T1000 (cell line): ENCODE results near the gene TMEM186.
"Not testable (repeated sequence)": the region's sequence is repeated elsewhere in the genome, so short reads cannot be mapped to it uniquely, and the experiment has no call there.

Source experiments
- DNase-seq: peaks from one replicate; lab custom pipeline; 2025; ENCODE audit warnings: mixed read lengths; lab: John Stamatoyannopoulos, UW

TMEM186 gene

GRCh38 chr16:8812162-8812843, 14.9 kb upstream of the TMEM186 start:
- DNase-seq, result no peak

GRCh38 chr16:8808613-8809353, 11.3 kb upstream of the TMEM186 start:
- no peak for DNase-seq

DNA sequence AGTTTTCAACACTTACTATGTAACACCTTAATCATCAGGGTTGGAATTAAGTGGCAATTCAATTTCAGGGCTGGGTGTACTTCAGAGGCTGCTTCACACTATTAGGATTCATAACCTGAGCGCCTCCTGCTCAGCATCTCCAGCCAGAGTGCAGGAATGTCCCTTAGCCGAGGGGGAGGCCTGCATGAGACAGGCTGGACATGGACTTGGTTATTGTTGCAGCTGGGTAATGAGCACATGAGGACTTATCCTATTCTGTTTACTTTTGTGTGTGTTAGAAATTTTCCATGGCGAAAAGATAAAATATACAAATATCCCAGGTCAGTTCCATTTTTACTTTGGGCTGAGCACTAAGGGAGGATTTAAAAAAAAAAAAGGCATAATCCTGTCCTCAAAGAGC, 10.6 kb upstream of the TMEM186 start:
- no peak for DNase-seq

- no peak for DNase-seq
Observed at GRCh38 chr16:8807189-8807588, 9.8 kb upstream of the TMEM186 start.

- no peak for DNase-seq
Observed at GRCh38 chr16:8806272-8806983, 9.0 kb upstream of the TMEM186 start.

GRCh38 chr16:8804313-8804712, 6.9 kb upstream of the TMEM186 start:
- DNase-seq, result no peak

DNA sequence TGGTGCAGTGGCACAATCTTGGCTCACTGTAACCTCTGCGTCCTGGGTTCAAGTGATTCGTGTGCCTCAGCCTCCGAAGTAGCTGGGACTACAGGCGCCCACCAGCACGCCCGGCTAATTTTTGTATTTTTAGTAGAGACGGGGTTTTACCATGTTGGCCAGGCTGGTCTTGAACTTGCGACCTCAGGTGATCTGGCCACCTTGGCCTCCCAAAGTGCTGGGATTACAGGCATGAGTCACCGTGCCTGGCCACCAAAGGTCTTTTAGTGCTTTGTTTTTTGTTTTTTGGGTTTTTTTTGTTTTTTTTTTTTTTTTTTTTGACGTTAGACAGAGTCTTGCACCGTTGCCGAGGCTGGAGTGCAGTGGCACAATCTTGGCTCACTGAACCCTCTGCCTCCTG, 6.3 kb upstream of the TMEM186 start:
- not testable (repeated sequence) for DNase-seq

DNA sequence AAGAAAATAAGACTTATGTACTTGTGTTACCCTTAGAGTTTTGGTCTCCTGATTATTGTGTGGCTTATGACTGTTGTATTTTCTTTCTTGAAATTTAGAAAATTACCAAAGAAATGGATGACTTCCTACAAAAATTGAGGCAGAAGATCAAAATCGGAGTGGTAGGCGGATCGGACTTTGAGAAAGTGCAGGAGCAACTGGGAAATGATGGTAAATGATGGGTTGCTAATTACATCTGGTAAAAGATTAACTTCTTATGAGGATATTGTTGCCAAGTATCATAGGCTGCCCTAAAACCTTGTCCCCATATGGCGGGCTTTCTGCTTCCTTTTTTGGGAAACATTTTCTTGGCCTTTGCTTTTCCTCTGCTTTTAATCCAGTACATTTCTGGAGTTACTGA, 4.3 kb upstream of the TMEM186 start:
- DNase-seq, result no peak

DNA sequence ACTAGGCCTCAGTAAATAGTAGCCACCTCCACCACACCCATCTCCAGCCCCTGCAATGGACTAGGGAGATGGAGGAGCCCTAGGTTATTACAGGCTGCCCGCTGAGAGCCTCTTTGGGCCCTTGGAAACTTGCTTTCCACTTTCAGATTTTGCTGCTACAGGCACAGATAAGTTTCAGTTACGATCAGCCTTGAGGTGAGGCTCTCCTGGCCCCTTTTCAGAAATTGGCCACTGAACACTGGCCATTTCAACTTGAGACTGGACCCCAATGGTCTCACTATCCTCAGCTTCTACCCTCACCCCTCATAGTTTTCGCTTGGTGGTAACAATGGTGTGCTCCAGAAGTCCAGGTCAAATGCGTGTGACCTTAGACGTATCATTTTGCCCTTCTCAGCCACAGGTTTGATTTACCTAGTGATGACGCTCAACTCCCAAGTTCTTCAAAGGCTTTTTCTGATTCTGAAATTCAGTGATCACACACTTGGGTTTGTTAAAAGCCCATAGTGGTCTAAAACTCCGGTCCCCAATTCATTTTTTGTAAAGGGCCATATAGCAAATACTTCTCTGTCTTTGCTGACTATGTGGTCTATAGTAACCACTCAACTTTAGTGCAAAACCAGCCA, 1.2 kb upstream of the TMEM186 start:
- DNase-seq, result no peak

DNA sequence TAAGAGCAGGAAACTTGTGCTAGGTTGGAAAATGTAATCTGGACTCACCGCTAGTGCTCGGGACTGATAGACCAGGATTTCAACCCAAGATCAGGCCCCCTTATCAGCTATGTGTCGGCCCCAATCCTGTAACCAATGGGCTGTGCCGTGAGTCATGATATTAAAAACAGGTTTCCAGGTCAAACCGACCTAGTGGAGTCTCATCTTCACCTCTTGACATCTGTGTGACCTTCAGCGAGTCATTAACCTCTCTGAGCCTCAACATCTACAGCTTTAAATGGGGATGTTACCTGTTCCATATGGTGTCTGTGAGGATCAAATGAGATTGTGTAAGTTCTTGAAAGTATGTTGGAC, 712 bp upstream of the TMEM186 start:
- DNase-seq, result no peak

- DNase-seq, result no peak
Observed at GRCh38 chr16:8796469-8797363, 723 bp downstream of the TMEM186 start.

- DNase-seq, result no peak
Observed at GRCh38 chr16:8795818-8796217, 1.6 kb downstream of the TMEM186 start.

DNA sequence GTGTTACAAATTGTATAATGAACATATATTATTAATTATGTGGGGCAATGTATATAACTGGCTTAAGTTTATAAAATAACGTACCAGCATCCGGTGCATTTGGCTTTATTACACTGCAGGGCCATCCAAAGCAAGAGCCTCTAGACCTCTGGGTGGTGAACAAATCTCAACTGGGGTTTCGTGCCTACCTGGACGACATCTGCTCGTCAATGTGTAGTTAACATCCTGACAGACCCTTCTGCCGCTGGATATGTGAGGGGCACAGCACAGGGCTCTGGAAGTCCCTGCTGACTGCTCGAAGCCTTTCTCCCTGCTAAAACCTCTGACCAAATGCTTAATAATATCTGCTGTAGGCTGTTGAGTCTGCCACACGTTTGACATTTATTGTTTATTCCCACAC, 2.3 kb downstream of the TMEM186 start:
- no peak for DNase-seq

GRCh38 chr16:8788578-8789172, 8.8 kb downstream of the TMEM186 start:
- no peak for DNase-seq

DNA sequence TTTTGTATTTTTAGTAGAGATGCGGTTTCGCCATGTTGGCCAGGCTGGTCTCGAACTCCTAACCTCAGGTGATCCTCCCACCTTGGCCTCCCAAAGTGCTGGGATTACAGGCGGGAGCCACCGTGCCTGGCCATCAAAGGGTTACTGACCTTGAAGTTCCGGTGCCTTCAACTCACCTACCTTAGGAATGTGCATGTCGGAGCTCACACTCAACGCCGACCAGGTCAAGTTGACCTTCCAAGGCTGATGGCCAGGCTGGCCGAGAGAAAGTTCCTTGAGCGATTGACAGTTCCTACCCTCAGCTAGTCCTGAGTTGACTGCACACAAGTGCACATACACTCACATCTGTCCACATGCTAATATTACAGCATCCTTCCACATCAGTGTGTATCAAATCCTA, 11.1 kb downstream of the TMEM186 start:
- DNase-seq, result not testable (repeated sequence)

DNA sequence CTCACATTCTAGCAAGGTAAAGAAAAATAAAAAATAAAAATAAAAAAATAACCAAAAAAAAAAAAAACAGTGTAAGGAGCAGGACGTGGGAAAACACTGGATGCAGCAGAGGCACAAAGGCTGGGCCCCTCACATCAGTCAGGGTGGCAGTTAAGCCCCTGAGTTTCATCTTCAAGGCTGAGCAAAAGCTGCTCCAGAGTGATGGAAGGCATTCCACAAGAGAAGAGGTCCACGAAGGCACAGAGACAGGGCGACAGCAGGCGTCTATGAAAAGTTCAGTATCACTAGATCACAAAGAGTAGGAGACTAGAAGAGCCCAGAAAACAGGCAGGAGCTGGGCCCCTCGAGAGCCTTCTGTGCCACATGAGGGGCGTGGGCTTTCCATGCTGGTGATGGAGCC, 12.0 kb downstream of the TMEM186 start:
- no peak for DNase-seq

GRCh38 chr16:8782673-8783072, 14.8 kb downstream of the TMEM186 start:
- no peak for DNase-seq

- DNase-seq, result no peak
Observed at GRCh38 chr16:8781797-8782196, 15.6 kb downstream of the TMEM186 start.

GRCh38 chr16:8777217-8777616, 20.2 kb downstream of the TMEM186 start:
- no peak for DNase-seq

DNA sequence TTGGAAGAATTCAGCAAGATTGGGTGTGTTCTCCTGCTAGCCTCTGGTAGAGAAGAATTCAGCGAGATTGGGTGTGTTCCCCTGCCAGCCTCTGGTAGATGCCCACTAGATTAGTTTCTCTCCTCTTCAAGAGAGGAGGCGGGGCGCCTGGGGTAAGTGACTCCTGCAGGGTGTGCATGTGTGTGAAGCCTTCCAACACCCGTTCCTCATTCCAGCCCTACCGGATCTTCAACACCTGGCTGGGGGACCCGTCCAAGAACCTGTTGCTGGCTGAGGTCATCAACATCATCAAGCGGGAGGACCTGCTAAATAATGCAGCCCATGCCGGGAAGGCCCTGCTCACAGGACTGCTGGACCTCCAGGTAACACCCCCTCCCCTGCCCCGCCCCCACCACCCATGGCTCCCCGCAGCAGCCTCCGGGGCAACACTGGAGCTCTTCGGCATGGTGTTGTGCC, 21.3 kb downstream of the TMEM186 start:
- no peak for DNase-seq

DNA sequence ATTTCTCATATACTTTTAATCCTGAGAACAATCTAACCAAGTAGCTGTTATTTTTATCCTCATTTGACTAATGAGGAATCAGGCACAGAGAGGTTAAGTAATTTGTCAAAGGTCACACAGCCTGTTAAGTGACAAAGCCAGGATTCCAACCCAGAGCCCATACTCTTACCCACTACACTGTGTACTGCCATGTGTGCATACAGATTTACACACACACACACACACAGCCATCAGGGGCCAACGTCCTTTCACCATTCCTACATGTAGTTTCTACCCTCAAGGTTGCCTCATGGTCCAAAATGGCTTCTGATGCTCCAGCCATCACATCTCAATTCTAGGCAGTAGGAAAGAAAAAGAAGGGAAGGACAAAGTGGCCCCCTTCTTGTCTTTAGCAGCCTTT, 22.1 kb downstream of the TMEM186 start:
- DNase-seq, result no peak
